IMR-90 (cell line): ENCODE data around the gene CNIH1. TPM values are rescaled to one million over a fixed set of nuclear protein-coding genes. Genes with fewer than 3 reads are reported as not detected.

Experiments used
- ATAC-seq: fragments of 200-7000 bp; cut with Tn5 transposase; 2 replicates; pipeline ENCODE4 v1.9.1; 2020; ENCODE audit warnings: low read depth, mild to moderate bottlenecking, moderate library complexity
- BruUV-seq: library from RNA; stranded (reverse); fragments of 400-500 nt; replicated peaks from 2 replicates; lab custom pipeline; 2021; lab: Mats Ljungman, UMichigan
- CTCF ChIA-PET: fragments of 300-600 bp; formaldehyde crosslinking; extraction: SDS; loops from one replicate; lab custom pipeline; 2021; ENCODE audit warnings: antibody characterized with exemption; lab: Yijun Ruan, JAX
- POLR2A ChIA-PET: fragments of 300-600 bp; sonication (Branson Sonifier 250); formaldehyde crosslinking; loops from one replicate; lab custom pipeline; 2022; ENCODE audit warnings: antibody characterized with exemption; ENCODE audit not compliant: unreplicated experiment; lab: Charles Lee
- DNase-seq: peaks from one replicate; pipeline ENCODE4 v3.0.0; 2013
- H2AFZ ChIP-seq: replicated peaks from 2 replicates; pipeline ENCODE3; 2013; ENCODE audit warnings: low read length, mild to moderate bottlenecking; ENCODE audit not compliant: poor library complexity
- H2AK5ac ChIP-seq: 2 replicates; pipeline ENCODE4 v1.6.1; 2013; ENCODE audit warnings: low read depth, low read length, inconsistent platforms
- H2AK9ac ChIP-seq: replicated peaks from 2 replicates; pipeline ENCODE3; 2013; ENCODE audit warnings: mild to moderate bottlenecking, low read depth, low read length, moderate library complexity; ENCODE audit not compliant: poor library complexity
- H2BK120ac ChIP-seq: 2 replicates; pipeline ENCODE4 v1.6.1; 2013; ENCODE audit warnings: low read depth, low read length, inconsistent platforms
- H2BK15ac ChIP-seq: 3 replicates; pipeline ENCODE4 v1.6.1; 2013; ENCODE audit warnings: low read depth, low read length, inconsistent platforms
- H2BK20ac ChIP-seq: 2 replicates; pipeline ENCODE4 v1.6.1; 2013; ENCODE audit warnings: low read depth, mild to moderate bottlenecking, inconsistent platforms, low read length, moderate library complexity
- H2BK5ac ChIP-seq: 2 replicates; pipeline ENCODE4 v1.6.1; 2013; ENCODE audit warnings: mild to moderate bottlenecking, low read depth, low read length, inconsistent platforms; ENCODE audit not compliant: poor library complexity, severe bottlenecking
- H3K14ac ChIP-seq: replicated peaks from 2 replicates; pipeline ENCODE4 v1.6.1; 2013; ENCODE audit warnings: low read depth, low read length, inconsistent platforms
- H3K18ac ChIP-seq: 2 replicates; pipeline ENCODE4 v1.6.1; 2013; ENCODE audit warnings: low read depth, low read length, control low read depth
- H3K23ac ChIP-seq: 2 replicates; pipeline ENCODE4 v1.6.1; 2013; ENCODE audit warnings: low read depth, low read length, inconsistent platforms
- H3K27ac ChIP-seq: 2 replicates; pipeline ENCODE4 v1.5.1; 2013; ENCODE audit warnings: mild to moderate bottlenecking, control low read depth, low read length; ENCODE audit not compliant: insufficient read depth
- H3K27me3 ChIP-seq: 2 replicates; pipeline ENCODE4 v1.6.1; 2013; ENCODE audit warnings: low read length; ENCODE audit not compliant: control insufficient read depth, insufficient read depth
- H3K36me3 ChIP-seq: 2 replicates; pipeline ENCODE4 v1.6.1; 2013; ENCODE audit warnings: low read length, mixed read lengths; ENCODE audit not compliant: control insufficient read depth, insufficient read depth
- H3K4ac ChIP-seq: 2 replicates; pipeline ENCODE4 v1.6.1; 2013; ENCODE audit warnings: low read depth, low read length, inconsistent platforms
- H3K4me1 ChIP-seq: 2 replicates; pipeline ENCODE4 v1.6.1; 2013; ENCODE audit warnings: low read length, mixed read lengths; ENCODE audit not compliant: control insufficient read depth, insufficient read depth
- H3K4me2 ChIP-seq: 2 replicates; pipeline ENCODE4 v1.6.1; 2013; ENCODE audit warnings: low read depth, mild to moderate bottlenecking, control low read depth, low read length, moderate library complexity
- H3K4me3 ChIP-seq: 2 replicates; pipeline ENCODE4 v1.5.1; 2013; ENCODE audit warnings: low read depth, mild to moderate bottlenecking, control low read depth, low read length, moderate library complexity; ENCODE audit not compliant: insufficient read depth
- H3K56ac ChIP-seq: 2 replicates; pipeline ENCODE4 v1.6.1; 2013; ENCODE audit warnings: low read length, inconsistent platforms; ENCODE audit not compliant: insufficient read depth; ENCODE audit errors: extremely low read depth
- H3K79me1 ChIP-seq, 2 experiments: 2 replicates each; pipeline ENCODE4 v1.6.1; 2013; ENCODE audit warnings: low read length in 2 of 2, inconsistent platforms in 1 of 2, low read depth in 1 of 2
- H3K9ac ChIP-seq: 2 replicates; pipeline ENCODE4 v1.6.1; 2013; ENCODE audit warnings: low read depth, low read length, control low read depth
- H3K9me1 ChIP-seq: 2 replicates; pipeline ENCODE4 v1.6.1; 2013; ENCODE audit warnings: low read length, inconsistent platforms; ENCODE audit not compliant: insufficient read depth
- H3K9me3 ChIP-seq: 2 replicates; pipeline ENCODE4 v1.6.1; 2013; ENCODE audit warnings: low read length; ENCODE audit not compliant: control insufficient read depth, insufficient read depth
- H4K20me1 ChIP-seq: 2 replicates; pipeline ENCODE4 v1.6.1; 2013; ENCODE audit warnings: low read length, inconsistent platforms; ENCODE audit not compliant: insufficient read depth
- H4K5ac ChIP-seq: 2 replicates; pipeline ENCODE4 v1.6.1; 2013; ENCODE audit warnings: mild to moderate bottlenecking, low read depth, low read length, control low read depth
- H4K8ac ChIP-seq, 2 experiments: 2 replicates each; pipeline ENCODE4 v1.6.1; 2013; ENCODE audit warnings: low read depth in 2 of 2, low read length in 2 of 2, control low read depth in 1 of 2, inconsistent platforms in 1 of 2
- H4K91ac ChIP-seq: 2 replicates; pipeline ENCODE4 v1.6.1; 2013; ENCODE audit warnings: low read depth, low read length, inconsistent platforms; ENCODE audit not compliant: insufficient read depth
- BHLHE40 ChIP-seq: fragments of 150-350 bp; IDR thresholded peaks from 2 replicates; pipeline ENCODE4 v1.6.1; 2016; ENCODE audit warnings: mild to moderate bottlenecking, low read depth, low read length
- CEBPB ChIP-seq: IDR thresholded peaks from 2 replicates; pipeline ENCODE4 v1.6.1; 2012; ENCODE audit warnings: low read depth, low read length, improper control_type of control experiment
- MAFK ChIP-seq: IDR thresholded peaks from 2 replicates; pipeline ENCODE4 v1.6.1; 2012; ENCODE audit warnings: low read depth, low read length, improper control_type of control experiment
- MXI1 ChIP-seq: IDR thresholded peaks from 2 replicates; pipeline ENCODE4 v1.6.1; 2012; ENCODE audit warnings: low read depth, mild to moderate bottlenecking, low read length, moderate library complexity, borderline replicate concordance
- NFE2L2 ChIP-seq: fragments of 150-350 bp; IDR thresholded peaks from 2 replicates; pipeline ENCODE4 v1.6.1; 2016; ENCODE audit warnings: low read depth, mild to moderate bottlenecking, low read length
- RAD21 ChIP-seq: IDR thresholded peaks from 2 replicates; pipeline ENCODE4 v1.6.1; 2012; ENCODE audit warnings: low read length, improper control_type of control experiment
- RCOR1 ChIP-seq: IDR thresholded peaks from 2 replicates; pipeline ENCODE4 v1.6.1; 2012; ENCODE audit warnings: mild to moderate bottlenecking, low read length, improper control_type of control experiment; ENCODE audit not compliant: insufficient replicate concordance
- RFX5 ChIP-seq: IDR thresholded peaks from 2 replicates; pipeline ENCODE4 v1.8.0; 2012; ENCODE audit warnings: low read depth, mild to moderate bottlenecking, low read length, moderate library complexity
- WGBS, 2 experiments: methylation state at CpG; one replicate each; pipeline versions ENCODE4 v1.1.5 to v1.1.7; 2013; ENCODE audit warnings: missing lambda C conversion rate in 2 of 2; ENCODE audit not compliant: insufficient read length in 1 of 2; ENCODE audit errors: extremely low coverage in 2 of 2; 5-methylcytosine and 5-hydroxymethylcytosine counted together
- dilution Hi-C: fragments of 300-500 bp; cut with HindIII; formaldehyde crosslinking; loops from one replicate; pipeline ENCODE4 v1.14.3; 2018; ENCODE audit warnings: low sequenced_read_pairs; ENCODE audit not compliant: unreplicated experiment
- in situ Hi-C: fragments of 300-500 bp; cut with MboI; formaldehyde crosslinking; loops from 3 replicates; pipeline ENCODE4 v1.14.3; 2019; ENCODE audit warnings: low sequenced_read_pairs, inconsistent platforms, mixed read lengths
- intact Hi-C: fragments of 100-400 bp; cut with micrococcal nuclease; formaldehyde crosslinking; loops from 2 replicates; pipeline ENCODE4 v1.10.0; 2022
- polyA plus RNA-seq, 3 experiments: library from polyadenylated mRNA; depleted of rRNA; stranded (reverse); fragments of >200 nt; gene quantifications; 2 replicates each; pipeline ENCODE4 v1.2.3, GENCODE V29; 2012; ENCODE audit warnings: low replicate concordance in 1 of 3
- total RNA-seq: library from RNA; depleted of rRNA; stranded (reverse); fragments of >200 nt; gene quantifications from 2 replicates; pipeline ENCODE4 v1.2.3, GENCODE V29; 2012
- TF ChIP-seq, protein P1 (sequence below): fragments of 150-350 bp; IDR thresholded peaks from 2 replicates; pipeline ENCODE4 v1.6.1; 2017; ENCODE audit warnings: mild to moderate bottlenecking, antibody characterized with exemption, low read length, low read depth

The CNIH1 gene
- total and polyA plus RNA-seq, 2 of the 4 experiments (the other 2 are of a cell fraction), result 244 to 284 TPM

DNA sequence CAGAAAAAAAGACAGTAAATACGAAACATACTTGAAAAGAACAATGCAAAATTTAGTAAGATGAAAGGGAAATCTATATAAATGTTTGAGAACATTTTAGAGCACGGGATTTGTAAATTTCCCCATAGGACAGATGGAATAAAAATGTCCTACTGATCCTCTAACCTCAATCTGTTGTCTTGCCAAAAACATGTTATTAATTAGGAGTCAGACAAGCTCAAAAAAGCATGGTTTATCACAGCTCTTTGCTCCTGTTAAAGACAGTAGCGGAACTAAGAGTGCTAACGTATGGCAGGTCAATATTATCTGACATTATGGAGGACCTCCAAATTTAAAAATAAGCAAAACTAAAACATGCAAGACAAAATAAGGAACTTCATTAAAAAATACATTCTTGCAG is 34.7 kb upstream of the CNIH1 start:
- H2BK5ac ChIP-seq, result no peak overlapping the region
- H4K5ac ChIP-seq, result no peak overlapping the region
- no peak overlapping the region for H2AK5ac ChIP-seq
- H3K23ac ChIP-seq, result no peak overlapping the region
- H3K9me1 ChIP-seq, result no peaks in the 10 kb centered on the region
- H3K9ac ChIP-seq, result no peak overlapping the region
- H3K27me3 ChIP-seq, result no peaks in the 10 kb centered on the region
- dilution Hi-C loops, result no loop called here
- no peak overlapping the region for H3K4me2 ChIP-seq
- no peaks in the 10 kb centered on the region for H3K4me1 ChIP-seq
- peaks cover 8% of the 10 kb centered on the region for H3K36me3 ChIP-seq
- peaks cover 9 to 12% of the 10 kb centered on the region in 2 experiments for H3K79me1 ChIP-seq
- no TSS peak for BruUV-seq
- no peak overlapping the region for H3K4me3 ChIP-seq
- no peak overlapping the region for H3K18ac ChIP-seq
- no peaks in the 10 kb centered on the region for H3K9me3 ChIP-seq
- 80% methylated on average over 1 of the region's 4 CpGs; no CpG with 5 or more reads in 1 of the 2 experiments for WGBS, 2 experiments
- no peak overlapping the region for H3K4ac ChIP-seq
- in situ Hi-C loops, result no loop called here
- ATAC-seq (no peak), DNase-seq (no peak)
- TF ChIP-seq MXI1 (no peak), BHLHE40 (no peak), RAD21 (no peak), NFE2L2 (no peak), RFX5 (no peak), RCOR1 (no peak), MAFK (no peak), CEBPB (no peak)
- TF ChIP-seq, protein P1, sequence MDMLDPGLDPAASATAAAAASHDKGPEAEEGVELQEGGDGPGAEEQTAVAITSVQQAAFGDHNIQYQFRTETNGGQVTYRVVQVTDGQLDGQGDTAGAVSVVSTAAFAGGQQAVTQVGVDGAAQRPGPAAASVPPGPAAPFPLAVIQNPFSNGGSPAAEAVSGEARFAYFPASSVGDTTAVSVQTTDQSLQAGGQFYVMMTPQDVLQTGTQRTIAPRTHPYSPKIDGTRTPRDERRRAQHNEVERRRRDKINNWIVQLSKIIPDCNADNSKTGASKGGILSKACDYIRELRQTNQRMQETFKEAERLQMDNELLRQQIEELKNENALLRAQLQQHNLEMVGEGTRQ, result no peak
- no peak overlapping the region for H2BK20ac ChIP-seq
- no peak overlapping the region for H4K8ac ChIP-seq
- POLR2A ChIA-PET, result no interaction called here
- H2AFZ ChIP-seq, result no peak overlapping the region
- intact Hi-C loops, result no loop called here
- H2AK9ac ChIP-seq, result no peak overlapping the region
- no peaks in the 10 kb centered on the region for H4K20me1 ChIP-seq
- no peak overlapping the region for H3K27ac ChIP-seq
- no peak overlapping the region for H3K56ac ChIP-seq
- no peak overlapping the region for H3K14ac ChIP-seq
- CTCF ChIA-PET, result no interaction called here
- no peak overlapping the region for H4K91ac ChIP-seq
- no peak overlapping the region for H2BK15ac ChIP-seq
- no peak overlapping the region for H2BK120ac ChIP-seq
